Activated CD8-positive, alpha-beta T cell treated with anti-CD3 and anti-CD28 coated beads, Interleukin-2, amount 10 ng/mL, durations not matched to agents 7 days and 5 days (primary cell): ENCODE measurements around the gene PLPPR5. TPM values are rescaled to one million over a fixed set of nuclear protein-coding genes. Genes with fewer than 3 reads are reported as not detected.

ENCODE experiments used
- ATAC-seq: fragments of 150-1000 bp; cut with Tn5 transposase; one replicate; pipeline ENCODE4 v1.10.0; 2021; ENCODE audit warnings: moderate library complexity
- CTCF ChIA-PET: fragments of 350-600 bp; sonication (Branson Sonifier 250); formaldehyde crosslinking; loops from one replicate; lab custom pipeline; 2021; ENCODE audit warnings: antibody characterized with exemption; lab: Charles Lee
- POLR2A ChIA-PET: fragments of 350-600 bp; sonication (Branson Sonifier 250); formaldehyde crosslinking; loops from one replicate; lab custom pipeline; 2021; ENCODE audit warnings: antibody characterized with exemption; lab: Charles Lee
- DNase-seq: peaks from one replicate; pipeline ENCODE4 v3.0.0-alpha.2; 2020
- H3K27ac Mint-ChIP-seq: one replicate; pipeline ENCODE4 v1.8.0; 2021; ENCODE audit warnings: mild to moderate bottlenecking, mixed read lengths
- H3K27me3 Mint-ChIP-seq: one replicate; pipeline ENCODE4 v1.8.0; 2021; ENCODE audit warnings: low read depth, mixed read lengths
- H3K36me3 Mint-ChIP-seq: one replicate; pipeline ENCODE4 v1.8.0; 2021; ENCODE audit warnings: low read depth, mixed read lengths
- H3K4me1 Mint-ChIP-seq: one replicate; pipeline ENCODE4 v1.8.0; 2021; ENCODE audit warnings: low read depth, mixed read lengths
- H3K4me3 Mint-ChIP-seq: one replicate; pipeline ENCODE4 v1.8.0; 2021; ENCODE audit warnings: mild to moderate bottlenecking, mixed read lengths
- H3K9me3 Mint-ChIP-seq: one replicate; pipeline ENCODE4 v1.8.0; 2022; ENCODE audit warnings: mixed read lengths; ENCODE audit not compliant: insufficient read depth
- total RNA-seq, 2 experiments: library from RNA; stranded (reverse); gene quantifications; one replicate each; pipeline ENCODE4 v1.2.3, GENCODE V29; 2021

Gene PLPPR5
- total RNA-seq, 2 experiments from 2014 or later, result not detected

DNA sequence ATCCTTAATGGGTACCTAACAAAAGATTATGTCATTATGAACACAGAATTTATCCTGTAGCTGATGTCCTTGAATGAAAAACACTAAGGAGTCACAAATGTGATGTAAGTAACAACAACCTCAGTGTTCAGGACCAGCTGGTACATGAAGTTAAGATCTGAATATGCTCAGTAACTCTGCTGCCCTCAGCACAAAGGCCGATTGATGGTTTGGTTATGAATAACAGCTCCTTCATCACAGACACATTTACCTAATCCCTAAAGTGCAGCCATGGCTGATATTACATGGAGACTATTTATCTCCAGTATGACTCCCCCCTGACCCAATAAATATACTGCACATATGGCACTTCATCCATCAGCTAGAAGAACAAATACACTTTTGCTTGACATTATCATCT is 75.2 kb downstream of the PLPPR5 start:
- Mint-ChIP-seq H3K9me3 (no peaks in the 10 kb centered on the region), H3K27ac (no peak overlapping the region), H3K27me3 (peaks cover 3% of the 10 kb centered on the region)

DNA sequence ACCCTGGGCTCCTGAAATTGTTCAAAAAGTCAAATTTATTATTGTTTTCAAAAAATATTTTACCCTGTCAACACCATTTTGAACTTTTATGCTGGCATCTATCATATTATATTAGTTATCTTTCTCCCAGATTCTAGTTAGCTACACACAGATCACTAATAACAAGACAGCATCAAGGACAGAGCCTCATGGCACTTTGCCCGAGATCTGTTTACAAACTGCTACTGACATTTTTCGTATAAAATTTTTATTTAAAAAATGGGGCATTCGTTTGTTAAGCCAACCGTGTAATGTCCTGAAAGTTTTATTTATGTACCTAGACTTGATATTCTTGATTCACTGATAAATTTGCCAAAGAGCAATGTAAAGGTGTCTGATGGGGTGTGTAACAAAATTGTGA is 78.1 kb downstream of the PLPPR5 start:
- no peak for ATAC-seq
- Mint-ChIP-seq H3K27me3 (peaks cover 3% of the 10 kb centered on the region), H3K4me1 (no peaks in the 10 kb centered on the region), H3K36me3 (no peaks in the 10 kb centered on the region), H3K27ac (no peak overlapping the region), H3K4me3 (no peak overlapping the region), H3K9me3 (no peaks in the 10 kb centered on the region)
- POLR2A ChIA-PET, result no interaction called here
- DNase-seq, result no peak
- CTCF ChIA-PET, result no interaction called here

More for the DNA sequence above, 75.2 kb downstream of the PLPPR5 start:
- no peak for ATAC-seq
- no peaks in the 10 kb centered on the region for H3K4me1 Mint-ChIP-seq
- no peak overlapping the region for H3K4me3 Mint-ChIP-seq
- POLR2A ChIA-PET, result no interaction called here
- no peaks in the 10 kb centered on the region for H3K36me3 Mint-ChIP-seq
- DNase-seq, result no peak
- CTCF ChIA-PET, result no interaction called here

DNA sequence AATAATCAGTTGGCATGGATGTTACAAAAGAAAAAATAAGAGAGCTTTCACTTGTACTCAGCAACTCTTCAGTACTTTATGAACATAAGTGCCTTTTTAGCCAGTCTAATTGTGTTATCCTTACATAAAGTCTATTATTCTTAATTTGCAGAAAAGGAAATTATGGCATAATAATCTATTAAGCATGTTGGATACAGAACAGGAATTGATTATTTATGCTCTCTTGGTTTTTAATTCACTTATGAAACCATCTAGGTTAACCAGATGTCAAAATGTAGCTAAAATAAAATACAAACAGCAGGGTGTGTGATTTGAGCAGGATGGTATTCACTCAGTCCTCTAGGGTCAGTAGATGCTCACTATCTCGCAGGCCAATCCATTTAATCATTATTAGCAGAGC is 79.7 kb downstream of the PLPPR5 start:
- H3K9me3 Mint-ChIP-seq, result no peaks in the 10 kb centered on the region
- peaks cover 3% of the 10 kb centered on the region for H3K27me3 Mint-ChIP-seq
- DNase-seq (no peak), ATAC-seq (no peak)
- ChIA-PET CTCF (no interaction called here), POLR2A (no interaction called here)
- H3K27ac Mint-ChIP-seq, result no peak overlapping the region
- no peak overlapping the region for H3K4me3 Mint-ChIP-seq
- H3K4me1 Mint-ChIP-seq, result peaks cover under 1% of the 10 kb centered on the region
- no peaks in the 10 kb centered on the region for H3K36me3 Mint-ChIP-seq

DNA sequence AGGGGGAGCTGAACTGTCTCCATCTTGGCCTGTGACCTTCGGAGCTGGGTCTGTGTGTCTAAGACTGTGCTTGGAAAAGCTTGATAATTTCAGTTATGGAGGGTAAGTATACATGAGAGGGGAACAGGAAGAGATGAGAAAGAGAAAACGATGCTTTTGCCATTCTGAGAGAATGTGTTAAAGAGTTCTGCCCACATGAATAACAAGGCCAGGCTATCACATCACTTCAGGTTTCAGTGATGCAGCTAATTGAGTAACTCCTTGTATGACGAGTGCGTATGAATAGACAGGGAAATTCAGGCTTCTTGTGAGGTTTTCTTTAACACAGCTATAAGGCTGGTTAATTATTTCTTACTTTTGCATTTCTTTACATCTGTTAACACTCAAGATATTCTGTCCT is 81.0 kb downstream of the PLPPR5 start:
- no peak for ATAC-seq
- ChIA-PET CTCF (interaction anchor here (0.6 kb wide), 1 partner anchor 757 kb away, joined by 3 read pairs; no protein-coding TSS in a partner anchor), POLR2A (no interaction called here)
- no peaks in the 10 kb centered on the region for H3K9me3 Mint-ChIP-seq
- H3K4me1 Mint-ChIP-seq, result peaks cover 2% of the 10 kb centered on the region
- no peaks in the 10 kb centered on the region for H3K36me3 Mint-ChIP-seq
- no peak for DNase-seq
- H3K4me3 Mint-ChIP-seq, result no peak overlapping the region
- no peak overlapping the region for H3K27ac Mint-ChIP-seq
- no peaks in the 10 kb centered on the region for H3K27me3 Mint-ChIP-seq

DNA sequence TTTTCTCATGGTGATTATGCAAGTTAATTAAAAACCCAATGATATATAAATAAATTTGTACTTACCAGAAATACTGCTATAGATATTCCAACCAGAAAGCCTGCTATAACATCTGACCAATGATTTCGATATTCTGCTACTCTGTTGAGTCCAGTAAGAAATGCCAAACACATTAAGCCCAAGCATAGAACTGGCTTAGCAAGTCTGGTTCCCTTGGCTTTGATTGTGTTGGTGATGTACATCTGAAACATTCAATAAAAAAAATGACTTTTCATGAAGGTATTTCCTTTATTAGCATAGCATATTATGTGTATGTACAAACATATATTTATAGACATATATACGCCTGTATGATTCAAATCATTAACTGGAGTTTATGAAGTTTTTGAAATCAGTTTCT is 82.8 kb downstream of the PLPPR5 start:
- ChIA-PET CTCF (no interaction called here), POLR2A (no interaction called here)
- no peak for ATAC-seq
- DNase-seq, result no peak
- Mint-ChIP-seq H3K4me3 (no peak overlapping the region), H3K36me3 (no peaks in the 10 kb centered on the region), H3K27me3 (no peaks in the 10 kb centered on the region), H3K9me3 (no peaks in the 10 kb centered on the region), H3K4me1 (peaks cover 2% of the 10 kb centered on the region), H3K27ac (no peak overlapping the region)

DNA sequence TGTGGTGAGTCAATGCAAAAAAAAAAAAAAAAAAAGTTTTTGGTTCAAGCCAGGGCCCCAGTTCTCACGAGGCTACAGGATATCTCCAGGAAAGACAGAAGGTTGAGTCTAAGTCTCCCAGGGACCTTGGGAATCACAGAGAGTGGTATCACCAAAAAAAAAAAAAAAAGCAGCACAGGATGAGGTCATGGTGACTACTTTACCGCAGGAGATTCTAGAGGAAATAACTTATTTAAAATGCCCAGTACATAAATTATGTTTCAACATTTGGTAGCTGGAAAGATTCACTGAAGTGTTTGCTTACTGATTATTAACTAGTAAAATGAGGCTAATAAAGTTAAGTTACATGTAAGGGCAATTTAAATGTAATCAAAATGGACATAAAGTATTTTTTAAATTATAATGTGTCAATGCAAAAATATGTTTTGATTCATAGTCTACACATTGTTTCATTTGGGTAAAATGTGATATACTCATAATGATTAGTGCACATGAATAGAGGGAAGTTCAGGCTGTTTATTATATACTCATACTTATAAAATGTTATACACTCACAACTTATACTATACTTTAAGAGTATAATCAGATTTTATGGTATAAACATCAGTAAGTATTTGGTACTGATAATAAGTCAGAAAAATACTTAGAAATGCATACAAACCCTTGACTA is 84.1 kb downstream of the PLPPR5 start:
- no peaks in the 10 kb centered on the region for H3K9me3 Mint-ChIP-seq
- DNase-seq, result no peak
- ChIA-PET CTCF (interaction anchor here (1.1 kb wide), 1 partner anchor 11 kb away, joined by 3 read pairs; no protein-coding TSS in a partner anchor), POLR2A (no interaction called here)
- no peaks in the 10 kb centered on the region for H3K27me3 Mint-ChIP-seq
- ATAC-seq, result no peak
- H3K36me3 Mint-ChIP-seq, result no peaks in the 10 kb centered on the region
- peaks cover 2% of the 10 kb centered on the region for H3K4me1 Mint-ChIP-seq
- no peak overlapping the region for H3K27ac Mint-ChIP-seq
- no peak overlapping the region for H3K4me3 Mint-ChIP-seq

DNA sequence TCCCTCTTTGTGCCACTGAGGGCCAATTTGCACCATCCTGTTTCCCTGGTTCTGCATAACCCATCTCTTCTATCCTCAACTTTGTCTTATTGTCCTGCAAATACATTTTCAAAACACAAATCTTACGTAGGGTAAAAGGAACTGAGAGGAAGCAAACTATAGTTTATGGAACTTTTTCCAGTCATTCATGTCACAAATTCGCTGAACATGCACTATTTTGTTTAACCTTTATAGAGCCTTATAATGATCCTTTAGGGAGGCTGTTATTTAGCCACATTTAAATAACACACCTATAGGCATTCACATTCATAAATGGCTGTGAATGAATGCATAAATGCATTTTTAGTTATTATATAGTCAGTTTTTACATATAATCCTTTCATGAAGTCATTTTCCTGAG is 85.0 kb downstream of the PLPPR5 start:
- ChIA-PET CTCF (no interaction called here), POLR2A (no interaction called here)
- H3K4me1 Mint-ChIP-seq, result peaks cover 2% of the 10 kb centered on the region
- H3K27ac Mint-ChIP-seq, result no peak overlapping the region
- ATAC-seq (no peak), DNase-seq (no peak)
- H3K36me3 Mint-ChIP-seq, result no peaks in the 10 kb centered on the region
- no peaks in the 10 kb centered on the region for H3K9me3 Mint-ChIP-seq
- H3K27me3 Mint-ChIP-seq, result no peaks in the 10 kb centered on the region
- H3K4me3 Mint-ChIP-seq, result no peak overlapping the region

DNA sequence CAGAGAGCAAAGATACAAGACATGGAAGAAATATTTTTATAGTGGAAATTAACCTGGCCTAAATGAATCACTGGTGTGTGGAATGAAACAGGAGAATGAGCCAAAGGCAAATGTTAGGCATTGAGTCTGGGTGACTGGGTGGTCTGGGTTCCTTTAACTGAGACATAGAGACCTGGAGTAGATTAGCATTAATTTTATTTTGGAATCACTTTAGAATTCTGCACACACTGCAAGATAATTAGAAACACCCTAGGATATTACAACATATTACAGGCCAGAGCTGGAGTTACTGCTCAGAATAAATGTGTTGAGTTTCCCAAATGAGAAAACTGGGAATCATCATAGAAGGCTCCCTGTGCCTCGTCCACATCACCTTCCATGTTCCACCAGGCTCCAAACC is 85.5 kb downstream of the PLPPR5 start:
- peaks cover 2% of the 10 kb centered on the region for H3K4me1 Mint-ChIP-seq
- ChIA-PET POLR2A (no interaction called here), CTCF (no interaction called here)
- H3K36me3 Mint-ChIP-seq, result no peaks in the 10 kb centered on the region
- H3K27ac Mint-ChIP-seq, result no peak overlapping the region
- DNase-seq, result no peak
- no peak overlapping the region for H3K4me3 Mint-ChIP-seq
- no peaks in the 10 kb centered on the region for H3K27me3 Mint-ChIP-seq
- no peak for ATAC-seq
- no peaks in the 10 kb centered on the region for H3K9me3 Mint-ChIP-seq

DNA sequence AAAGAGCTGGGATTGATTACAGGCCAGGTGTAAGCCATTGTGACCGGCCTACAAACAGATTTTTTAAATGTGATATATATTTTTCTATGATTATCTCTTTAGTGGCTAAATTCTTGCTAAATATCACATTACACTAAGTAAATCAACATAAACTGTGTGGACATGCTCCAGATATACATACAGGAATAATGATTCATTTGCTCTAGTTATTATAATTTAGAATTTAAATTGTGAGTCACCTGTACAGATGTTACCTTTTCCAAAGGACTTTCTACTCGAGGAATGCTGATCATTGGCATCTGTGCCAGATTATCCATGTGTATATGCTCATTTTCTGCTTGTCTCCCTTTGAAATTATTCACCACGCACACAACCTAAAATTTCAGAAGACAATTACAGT is 90.1 kb downstream of the PLPPR5 start:
- H3K27me3 Mint-ChIP-seq, result no peaks in the 10 kb centered on the region
- H3K4me1 Mint-ChIP-seq, result no peaks in the 10 kb centered on the region
- ChIA-PET CTCF (no interaction called here), POLR2A (no interaction called here)
- H3K9me3 Mint-ChIP-seq, result no peaks in the 10 kb centered on the region
- H3K4me3 Mint-ChIP-seq, result no peak overlapping the region
- DNase-seq, result no peak
- no peaks in the 10 kb centered on the region for H3K36me3 Mint-ChIP-seq
- no peak overlapping the region for H3K27ac Mint-ChIP-seq
- ATAC-seq, result no peak

DNA sequence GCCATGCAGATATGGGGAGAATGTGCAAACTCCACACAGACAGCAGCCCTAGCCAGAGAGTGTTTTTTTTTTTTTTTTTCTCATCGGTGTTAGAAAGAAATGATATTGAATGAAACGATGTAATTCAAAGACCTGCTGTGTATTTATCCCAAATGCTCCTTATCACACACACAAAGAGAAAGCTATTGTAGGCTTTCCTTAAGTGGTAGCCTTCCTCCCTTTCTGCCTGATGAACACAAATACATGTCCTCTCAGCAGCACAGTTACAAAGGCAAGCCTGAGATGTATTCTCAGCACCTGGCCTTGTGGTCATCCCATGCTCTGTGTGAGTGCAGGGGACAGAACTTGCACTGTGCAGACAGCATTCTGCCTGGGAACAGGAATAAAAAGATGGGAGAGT is 93.8 kb downstream of the PLPPR5 start:
- ATAC-seq (no peak), DNase-seq (no peak)
- no peaks in the 10 kb centered on the region for H3K9me3 Mint-ChIP-seq
- CTCF ChIA-PET, result interaction anchor here (1.7 kb wide), 1 partner anchor 117 kb away, joined by 6 read pairs; no protein-coding TSS in a partner anchor
- POLR2A ChIA-PET, result no interaction called here
- H3K4me3 Mint-ChIP-seq, result no peak overlapping the region
- H3K4me1 Mint-ChIP-seq, result no peaks in the 10 kb centered on the region
- no peak overlapping the region for H3K27ac Mint-ChIP-seq
- no peaks in the 10 kb centered on the region for H3K27me3 Mint-ChIP-seq
- no peaks in the 10 kb centered on the region for H3K36me3 Mint-ChIP-seq

DNA sequence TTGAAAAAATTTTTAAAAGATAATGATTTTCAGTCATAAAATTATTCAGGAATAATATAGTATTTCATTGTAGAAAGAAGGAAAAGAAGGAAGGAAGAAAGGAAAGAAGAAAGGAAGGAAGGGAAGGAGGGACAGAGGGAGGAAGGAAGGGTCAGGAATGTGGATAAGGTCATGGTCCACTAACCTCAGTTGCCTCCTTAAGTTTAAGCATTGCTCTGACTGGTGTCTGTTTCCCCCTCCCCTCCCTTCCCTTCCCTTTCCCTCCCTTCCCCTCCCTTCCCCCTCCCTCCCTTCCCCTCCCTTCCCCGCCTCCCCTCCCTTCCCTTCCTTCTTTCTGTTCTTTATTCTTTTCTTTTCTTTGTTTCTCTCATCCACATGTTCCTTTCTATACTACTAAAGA is 95.7 kb downstream of the PLPPR5 start:
- H3K27me3 Mint-ChIP-seq, result no peaks in the 10 kb centered on the region
- H3K27ac Mint-ChIP-seq, result no peak overlapping the region
- H3K9me3 Mint-ChIP-seq, result no peaks in the 10 kb centered on the region
- ChIA-PET POLR2A (no interaction called here), CTCF (interaction anchor here (2.0 kb wide), 1 partner anchor 10 kb away, joined by 7 read pairs; no protein-coding TSS in a partner anchor)
- H3K4me1 Mint-ChIP-seq, result no peaks in the 10 kb centered on the region
- H3K4me3 Mint-ChIP-seq, result no peak overlapping the region
- ATAC-seq (no peak), DNase-seq (no peak)
- no peaks in the 10 kb centered on the region for H3K36me3 Mint-ChIP-seq

DNA sequence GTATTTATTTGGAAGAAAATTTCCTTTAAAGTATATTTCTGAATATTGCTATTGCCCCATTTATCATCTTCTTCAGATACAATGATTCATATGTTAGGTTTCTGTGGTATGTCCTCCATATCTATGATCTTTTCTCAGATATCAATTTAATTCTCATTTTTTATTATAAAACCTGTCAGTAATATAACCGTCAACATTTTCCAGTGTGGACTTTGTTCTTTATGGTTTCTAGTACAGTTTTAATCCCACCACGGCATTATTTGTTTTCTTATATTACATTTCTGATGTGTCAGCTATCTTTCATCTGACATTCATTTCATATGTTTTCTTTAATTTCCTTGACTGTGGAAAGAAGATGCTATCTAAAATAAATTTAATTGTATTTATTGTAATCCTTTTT is 97.9 kb downstream of the PLPPR5 start:
- Mint-ChIP-seq H3K36me3 (no peaks in the 10 kb centered on the region), H3K4me3 (no peak overlapping the region), H3K4me1 (no peaks in the 10 kb centered on the region), H3K27ac (no peak overlapping the region), H3K9me3 (no peaks in the 10 kb centered on the region), H3K27me3 (no peaks in the 10 kb centered on the region)
- ChIA-PET CTCF (no interaction called here), POLR2A (no interaction called here)
- DNase-seq, result no peak
- ATAC-seq, result no peak

DNA sequence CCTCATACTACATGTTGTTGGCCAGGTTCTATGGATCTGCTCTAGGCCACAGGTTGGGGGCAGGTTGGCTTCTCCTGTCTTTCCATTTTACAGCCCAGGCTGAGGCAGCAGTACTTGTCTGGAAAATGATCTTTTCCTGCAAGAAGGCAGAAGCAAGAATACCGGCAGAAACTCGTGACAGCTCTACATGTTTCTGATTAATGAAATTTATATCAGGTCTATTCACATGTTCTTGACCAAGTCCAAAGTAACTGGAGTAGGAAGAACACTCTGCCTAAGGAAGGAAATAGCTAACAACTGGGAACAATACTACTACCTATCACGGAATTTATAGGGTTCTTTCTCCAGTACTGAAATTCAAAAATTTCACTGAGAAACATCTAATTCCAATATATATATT is 98.3 kb downstream of the PLPPR5 start:
- no peak for ATAC-seq
- no peaks in the 10 kb centered on the region for H3K9me3 Mint-ChIP-seq
- DNase-seq, result no peak
- POLR2A ChIA-PET, result no interaction called here
- CTCF ChIA-PET, result no interaction called here
- no peaks in the 10 kb centered on the region for H3K36me3 Mint-ChIP-seq
- no peak overlapping the region for H3K27ac Mint-ChIP-seq
- no peaks in the 10 kb centered on the region for H3K27me3 Mint-ChIP-seq
- H3K4me1 Mint-ChIP-seq, result no peaks in the 10 kb centered on the region
- H3K4me3 Mint-ChIP-seq, result no peak overlapping the region
